MCF 10A (cell line): Measurements from ENCODE around the gene ZNF296. TPM values are rescaled to one million over a fixed set of nuclear protein-coding genes. Genes with fewer than 3 reads are reported as not detected.
A peak's percentile ranks its signal among the peaks of the same experiment; 100 is the strongest.

Experiments used
- BruUV-seq: library from RNA; stranded (reverse); fragments of 400-500 nt; replicated peaks from 2 replicates; lab custom pipeline; 2021; lab: Mats Ljungman, UMichigan
- CTCF ChIA-PET: fragments of 300-600 bp; sonication (Branson Sonifier 250); formaldehyde crosslinking; extraction: SDS; loops from one replicate; lab custom pipeline; 2021; ENCODE audit warnings: antibody characterized with exemption, inconsistent platforms; lab: Yijun Ruan, JAX
- POLR2A ChIA-PET: fragments of 300-600, 350-650 bp; sonication (Branson Sonifier 250); formaldehyde crosslinking; extraction: SDS; loops from one replicate; lab custom pipeline; 2020; ENCODE audit warnings: antibody characterized with exemption, inconsistent platforms; lab: Yijun Ruan, JAX
- DNase-seq: peaks from one replicate; pipeline ENCODE4 v3.0.0-alpha.2; 2018; ENCODE audit not compliant: unreplicated experiment
- H3K27ac Mint-ChIP-seq: one replicate; pipeline ENCODE4 v1.8.0; 2022; ENCODE audit warnings: mild to moderate bottlenecking, low read depth, mixed read lengths; ENCODE audit not compliant: unreplicated experiment
- H3K27me3 Mint-ChIP-seq: one replicate; pipeline ENCODE4 v1.8.0; 2022; ENCODE audit warnings: mixed read lengths; ENCODE audit not compliant: insufficient read depth, unreplicated experiment
- H3K36me3 Mint-ChIP-seq: one replicate; pipeline ENCODE4 v1.8.0; 2022; ENCODE audit warnings: mild to moderate bottlenecking, moderate library complexity, mixed read lengths; ENCODE audit not compliant: insufficient read depth, unreplicated experiment
- H3K4me1 Mint-ChIP-seq: one replicate; pipeline ENCODE4 v1.8.0; 2022; ENCODE audit warnings: mixed read lengths; ENCODE audit not compliant: insufficient read depth, unreplicated experiment
- H3K4me3 Mint-ChIP-seq: one replicate; pipeline ENCODE4 v1.8.0; 2022; ENCODE audit warnings: mild to moderate bottlenecking, moderate library complexity, mixed read lengths; ENCODE audit not compliant: unreplicated experiment
- H3K9me3 Mint-ChIP-seq: one replicate; pipeline ENCODE4 v1.8.0; 2022; ENCODE audit warnings: mixed read lengths; ENCODE audit not compliant: unreplicated experiment
- CTCF ChIP-seq: fragments of 200-600 bp; IDR thresholded peaks from one replicate; pipeline ENCODE4 v1.8.0; 2022; ENCODE audit warnings: antibody characterized with exemption, mild to moderate bottlenecking; ENCODE audit not compliant: unreplicated experiment
- intact Hi-C: fragments of 100-400 bp; cut with micrococcal nuclease; formaldehyde crosslinking; loops from 2 replicates; pipeline ENCODE4 v1.14.1; 2022
- total RNA-seq: library from RNA; stranded (reverse); gene quantifications from 2 replicates; pipeline ENCODE4 v1.2.3, GENCODE V29; 2022

Gene ZNF296
- total RNA-seq, 1 experiment from 2014 or later: 2.7 TPM

GRCh38 chr19:45032421-45032820 lies 43.9 kb downstream of the ZNF296 start:
- ChIA-PET POLR2A (interaction anchor here (0.9 kb wide), 1 partner anchor 77 kb away, joined by 3 read pairs; the partner anchor contains the start of gene CLPTM1), CTCF (interaction anchor here (0.6 to 2.9 kb wide), 2 partner anchors 27 to 33 kb away, joined by 3 to 8 read pairs; no protein-coding TSS in a partner anchor)
- BruUV-seq: no TSS peak
- no peak for TF ChIP-seq CTCF
- Mint-ChIP-seq H3K36me3 (peaks cover 78% of the 10 kb centered on the region), H3K4me1 (no peaks in the 10 kb centered on the region), H3K27ac (peak overlapping the region; percentile 61), H3K4me3 (no peak overlapping the region), H3K27me3 (no peaks in the 10 kb centered on the region), H3K9me3 (no peaks in the 10 kb centered on the region)
- DNase-seq: no peak
- intact Hi-C loops: no loop called here

GRCh38 chr19:45030825-45031224 lies 45.5 kb downstream of the ZNF296 start:
- ChIA-PET POLR2A (interaction anchor here (0.6 to 1.0 kb wide), 3 partner anchors 8 to 833 kb away, joined by 3 to 4 read pairs (median 4); partner anchors contain the start of genes CLASRP and PPP1R13L), CTCF (no interaction called here)
- no TSS peak for BruUV-seq
- no peak overlapping the region for H3K4me3 Mint-ChIP-seq
- no peak for DNase-seq
- H3K36me3 Mint-ChIP-seq: peaks cover 83% of the 10 kb centered on the region
- peak overlapping the region; percentile 63 for H3K27ac Mint-ChIP-seq
- TF ChIP-seq CTCF: no peak
- intact Hi-C loops: no loop called here
- no peaks in the 10 kb centered on the region for H3K9me3 Mint-ChIP-seq
- no peaks in the 10 kb centered on the region for H3K27me3 Mint-ChIP-seq
- H3K4me1 Mint-ChIP-seq: no peaks in the 10 kb centered on the region

DNA sequence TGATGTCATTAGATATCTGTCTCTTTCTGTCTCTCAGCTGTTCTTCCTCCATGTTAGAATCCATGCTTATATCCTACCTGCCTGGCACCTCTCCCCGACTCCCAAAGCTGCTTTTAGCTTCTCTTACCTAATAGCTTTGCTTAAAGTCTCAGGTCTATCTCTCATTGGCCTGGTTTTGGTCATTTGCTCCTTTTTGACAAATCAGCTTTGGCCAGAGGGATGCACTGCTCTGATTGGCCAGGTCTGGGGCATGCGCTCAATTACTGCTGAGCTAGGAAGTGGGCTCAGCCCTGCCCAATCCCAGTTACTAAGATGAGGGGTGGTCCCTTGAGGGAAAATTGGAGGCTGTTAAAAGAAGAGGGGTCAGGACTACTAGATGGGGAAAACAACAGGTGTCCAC lies 48.9 kb downstream of the ZNF296 start:
- Mint-ChIP-seq H3K27ac (no peak overlapping the region), H3K4me1 (no peaks in the 10 kb centered on the region), H3K27me3 (no peaks in the 10 kb centered on the region), H3K4me3 (no peak overlapping the region), H3K9me3 (no peaks in the 10 kb centered on the region), H3K36me3 (peaks cover 81% of the 10 kb centered on the region)
- TF ChIP-seq CTCF: no peak
- no peak for DNase-seq
- CTCF ChIA-PET: interaction anchor here (0.6 to 1.3 kb wide), 3 partner anchors 12 to 223 kb away, joined by 3 to 5 read pairs (median 4); no protein-coding TSS in a partner anchor
- POLR2A ChIA-PET: interaction anchor here (1.7 to 4.6 kb wide), 2 partner anchors 11 to 53 kb away, joined by 4 to 27 read pairs; partner anchors contain the start of gene CLASRP
- intact Hi-C loops: no loop called here
- BruUV-seq: no TSS peak

DNA sequence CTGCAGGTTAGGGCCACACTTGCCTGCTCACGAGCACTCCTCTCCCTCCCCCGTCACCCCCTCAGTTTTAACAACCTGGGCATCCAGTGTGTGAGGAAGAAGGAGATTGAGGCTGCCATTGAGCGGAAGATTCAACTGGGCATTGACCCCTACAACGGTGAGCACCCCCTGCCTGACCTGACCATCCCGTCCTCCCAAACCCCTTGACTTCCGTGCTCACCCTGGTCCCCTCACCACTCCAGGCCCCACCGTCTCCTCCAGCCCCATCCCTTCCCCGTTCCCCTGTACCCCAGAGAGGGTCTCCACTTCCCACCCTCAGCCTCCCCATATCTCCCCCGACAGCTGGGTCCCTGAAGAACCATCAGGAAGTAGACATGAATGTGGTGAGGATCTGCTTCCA lies 51.0 kb downstream of the ZNF296 start:
- Mint-ChIP-seq H3K27ac (no peak overlapping the region), H3K4me1 (no peaks in the 10 kb centered on the region), H3K27me3 (no peaks in the 10 kb centered on the region), H3K4me3 (no peak overlapping the region), H3K9me3 (no peaks in the 10 kb centered on the region), H3K36me3 (peaks cover 82% of the 10 kb centered on the region)
- ChIA-PET POLR2A (no interaction called here), CTCF (interaction anchor here (1.5 kb wide), 1 partner anchor 34 kb away, joined by 5 read pairs; no protein-coding TSS in a partner anchor)
- intact Hi-C loops: no loop called here
- TF ChIP-seq CTCF: no peak
- no peak for DNase-seq
- BruUV-seq: no TSS peak
